ENCODE results near the gene NAV3.

The NAV3 gene, protein sequence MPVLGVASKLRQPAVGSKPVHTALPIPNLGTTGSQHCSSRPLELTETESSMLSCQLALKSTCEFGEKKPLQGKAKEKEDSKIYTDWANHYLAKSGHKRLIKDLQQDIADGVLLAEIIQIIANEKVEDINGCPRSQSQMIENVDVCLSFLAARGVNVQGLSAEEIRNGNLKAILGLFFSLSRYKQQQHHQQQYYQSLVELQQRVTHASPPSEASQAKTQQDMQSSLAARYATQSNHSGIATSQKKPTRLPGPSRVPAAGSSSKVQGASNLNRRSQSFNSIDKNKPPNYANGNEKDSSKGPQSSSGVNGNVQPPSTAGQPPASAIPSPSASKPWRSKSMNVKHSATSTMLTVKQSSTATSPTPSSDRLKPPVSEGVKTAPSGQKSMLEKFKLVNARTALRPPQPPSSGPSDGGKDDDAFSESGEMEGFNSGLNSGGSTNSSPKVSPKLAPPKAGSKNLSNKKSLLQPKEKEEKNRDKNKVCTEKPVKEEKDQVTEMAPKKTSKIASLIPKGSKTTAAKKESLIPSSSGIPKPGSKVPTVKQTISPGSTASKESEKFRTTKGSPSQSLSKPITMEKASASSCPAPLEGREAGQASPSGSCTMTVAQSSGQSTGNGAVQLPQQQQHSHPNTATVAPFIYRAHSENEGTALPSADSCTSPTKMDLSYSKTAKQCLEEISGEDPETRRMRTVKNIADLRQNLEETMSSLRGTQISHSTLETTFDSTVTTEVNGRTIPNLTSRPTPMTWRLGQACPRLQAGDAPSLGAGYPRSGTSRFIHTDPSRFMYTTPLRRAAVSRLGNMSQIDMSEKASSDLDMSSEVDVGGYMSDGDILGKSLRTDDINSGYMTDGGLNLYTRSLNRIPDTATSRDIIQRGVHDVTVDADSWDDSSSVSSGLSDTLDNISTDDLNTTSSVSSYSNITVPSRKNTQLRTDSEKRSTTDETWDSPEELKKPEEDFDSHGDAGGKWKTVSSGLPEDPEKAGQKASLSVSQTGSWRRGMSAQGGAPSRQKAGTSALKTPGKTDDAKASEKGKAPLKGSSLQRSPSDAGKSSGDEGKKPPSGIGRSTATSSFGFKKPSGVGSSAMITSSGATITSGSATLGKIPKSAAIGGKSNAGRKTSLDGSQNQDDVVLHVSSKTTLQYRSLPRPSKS (N-terminal part only)

DNA sequence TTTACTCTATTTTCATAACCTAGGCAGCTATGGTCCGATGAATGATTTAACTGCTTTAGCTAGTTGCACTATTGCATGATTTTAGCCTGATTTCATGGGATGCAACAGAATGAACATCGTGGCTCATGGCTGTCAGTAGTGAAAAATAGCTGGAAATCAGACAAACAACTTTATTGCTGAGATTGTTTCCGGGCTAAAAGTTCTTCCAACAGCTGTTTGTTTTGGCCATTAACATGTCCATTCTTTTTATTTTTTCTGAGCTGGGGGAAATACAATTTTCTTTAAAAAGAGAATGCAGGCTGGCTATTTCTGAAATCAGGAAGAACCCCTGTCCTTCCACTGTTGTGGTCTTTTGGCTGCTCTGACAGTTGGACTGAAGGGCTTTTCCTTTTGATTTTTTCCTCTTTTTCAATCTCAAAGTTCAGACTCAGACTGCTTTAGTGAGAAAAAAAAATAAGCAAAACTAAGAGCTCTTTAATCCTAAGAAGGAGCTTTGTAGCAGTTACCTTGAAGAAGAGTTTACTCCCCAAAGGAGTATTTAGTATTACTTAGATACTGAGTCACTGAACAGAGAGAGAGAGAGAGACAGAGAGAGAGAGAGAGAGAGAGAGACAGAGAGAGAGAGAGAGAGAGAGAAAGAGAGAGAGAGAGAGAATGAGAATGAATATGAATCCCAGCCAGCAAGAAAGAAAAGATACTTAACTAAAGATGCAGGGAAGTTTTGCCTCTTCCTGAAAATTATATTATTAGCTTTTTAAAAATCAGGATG is at the start of gene NAV3:
Gene NAV3, plus strand, starts transcription at position 312 of the 769 bp plus-strand sequence. CDS start 568 bp downstream, outside the sequence.
- DNase-seq: no peak

DNA sequence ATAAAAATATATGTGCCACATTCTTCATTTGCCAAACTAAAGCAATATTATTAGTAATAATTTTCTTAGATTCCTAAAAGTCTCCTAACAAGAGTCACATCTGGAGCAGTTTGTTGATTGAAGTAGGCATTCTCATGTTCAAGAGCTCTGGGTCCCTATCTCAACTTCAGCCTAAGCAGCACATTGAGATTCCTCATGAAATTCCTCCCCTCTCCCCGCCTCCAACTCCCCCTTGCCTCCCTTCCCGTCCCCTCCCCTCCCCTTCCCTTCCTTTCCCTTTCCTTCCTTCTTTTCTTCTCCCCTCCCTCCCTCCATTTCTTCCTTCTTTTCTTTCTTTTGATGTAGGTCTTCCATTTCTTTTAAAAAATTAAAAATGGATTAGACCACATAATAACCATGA is 48.7 kb upstream of the NAV3 start:
- DNase-seq: no peak

DNA sequence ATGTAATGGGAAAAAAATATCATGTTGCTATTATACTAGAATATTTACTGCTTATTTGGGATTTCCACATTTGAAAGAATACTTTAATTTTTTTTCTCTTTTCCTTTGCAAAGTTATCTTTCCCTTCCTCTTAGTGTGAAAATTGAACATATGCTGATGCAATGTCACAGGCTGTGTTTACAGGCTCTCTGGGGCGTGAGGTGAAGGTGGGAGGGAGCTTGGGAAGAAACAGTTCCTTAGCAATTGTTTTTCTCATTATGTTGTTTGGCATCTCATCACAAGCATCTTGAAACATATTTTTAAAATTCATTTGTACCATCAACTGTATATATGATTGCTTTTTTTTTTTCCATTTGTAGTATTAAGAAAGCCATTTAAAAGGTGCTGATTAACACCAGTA is 47.9 kb upstream of the NAV3 start:
- DNase-seq: no peak

DNA sequence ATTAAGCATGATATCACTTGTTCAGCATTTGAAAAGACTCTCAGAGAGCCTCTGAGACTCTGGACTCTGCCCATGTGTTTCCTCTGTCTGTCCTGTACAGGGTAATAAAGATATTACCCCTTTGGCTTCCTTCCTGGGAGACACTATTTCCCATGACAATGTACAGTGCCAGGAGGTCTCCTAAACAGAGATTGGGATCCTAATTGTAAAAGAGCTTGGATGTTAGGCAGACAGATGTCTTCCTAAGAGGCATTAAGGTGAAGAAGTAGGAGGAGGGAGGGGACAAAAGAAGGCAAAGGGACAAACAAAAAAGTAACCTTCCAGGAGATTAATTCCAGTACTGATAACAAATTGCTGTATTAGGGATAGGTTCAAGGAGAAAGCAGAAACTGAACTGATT is 45.5 kb upstream of the NAV3 start:
- no peak for DNase-seq

DNA sequence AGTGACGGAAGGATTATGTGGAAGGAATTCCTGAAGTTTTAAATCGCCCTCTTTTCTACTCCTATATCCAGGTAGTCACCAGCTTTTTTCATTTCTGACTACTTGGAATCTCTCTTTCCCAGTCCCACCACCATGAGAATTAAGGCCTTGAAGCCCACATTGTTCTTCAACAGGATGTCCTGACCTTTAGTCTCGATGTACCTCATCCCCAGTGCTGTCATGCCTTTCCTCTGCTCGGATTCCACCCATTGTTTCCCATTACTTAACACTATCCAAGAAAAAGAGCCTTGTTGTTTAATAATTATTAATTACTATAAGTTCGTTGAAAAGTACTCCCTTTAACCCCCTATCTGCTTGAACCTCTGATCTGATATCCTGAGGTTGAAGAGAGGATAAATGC is 44.0 kb upstream of the NAV3 start:
- DNase-seq: no peak

DNA sequence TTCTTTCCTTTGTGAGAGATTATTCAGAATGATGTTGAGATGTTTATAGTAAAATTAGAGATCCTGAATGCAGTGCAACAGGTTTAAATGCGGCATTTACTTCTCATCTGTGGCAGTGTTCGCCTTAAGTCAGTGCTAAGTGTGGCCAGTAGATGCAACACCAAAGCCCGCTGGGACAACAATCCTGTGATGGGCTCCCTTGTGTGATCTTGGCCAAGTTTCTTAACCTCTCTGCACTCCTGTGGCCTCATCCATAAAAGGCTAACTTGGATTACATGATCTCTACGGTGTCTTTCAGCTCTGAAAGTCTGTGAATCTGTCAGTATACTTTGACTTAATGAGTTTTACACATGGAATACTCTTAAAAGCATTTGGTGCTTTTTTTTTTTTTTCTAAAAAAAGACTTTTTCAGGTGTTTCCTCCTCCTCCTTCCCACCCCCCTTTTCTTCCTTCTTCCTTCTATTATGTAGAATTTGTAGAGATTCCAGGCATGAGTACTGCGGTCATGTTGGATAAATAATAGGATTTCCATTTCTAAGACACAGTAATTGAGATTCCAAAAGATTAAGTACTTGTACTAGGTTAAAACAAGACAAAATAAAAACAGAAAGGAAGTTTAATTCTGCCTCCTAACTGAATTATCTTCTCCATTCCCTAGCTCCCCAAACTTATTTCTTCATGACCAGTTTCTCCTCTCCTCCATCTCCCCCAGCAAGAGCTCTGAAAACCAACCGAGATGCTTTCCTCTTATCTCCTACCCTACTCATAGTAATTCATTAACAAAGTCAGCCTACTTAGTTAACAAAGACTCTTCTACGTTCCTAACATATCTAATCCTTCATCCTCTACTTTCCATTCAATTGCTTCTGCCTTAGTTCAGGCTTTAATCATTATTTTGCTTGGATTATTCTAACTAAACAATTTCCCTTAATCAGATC is 42.2 kb upstream of the NAV3 start:
- DNase-seq: no peak

DNA sequence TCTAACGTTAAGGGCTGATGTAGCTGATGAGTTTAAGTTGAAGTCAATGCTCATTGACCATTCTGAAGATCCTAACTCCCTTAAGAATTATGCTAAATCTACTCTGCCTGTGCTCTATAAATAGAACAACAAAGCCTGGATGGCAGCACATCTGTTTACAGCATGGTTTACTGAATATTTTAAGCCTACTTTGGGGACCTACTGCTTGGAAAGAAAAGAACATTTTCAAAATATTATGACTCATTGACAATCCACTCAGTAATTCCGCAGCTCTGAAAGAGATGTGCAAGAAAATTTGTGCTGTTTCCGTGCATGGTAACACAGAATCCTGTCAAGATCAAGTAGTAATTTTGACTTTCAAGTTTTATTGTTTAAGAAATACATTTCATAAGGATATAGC is 35.0 kb upstream of the NAV3 start:
- DNase-seq: no peak

DNA sequence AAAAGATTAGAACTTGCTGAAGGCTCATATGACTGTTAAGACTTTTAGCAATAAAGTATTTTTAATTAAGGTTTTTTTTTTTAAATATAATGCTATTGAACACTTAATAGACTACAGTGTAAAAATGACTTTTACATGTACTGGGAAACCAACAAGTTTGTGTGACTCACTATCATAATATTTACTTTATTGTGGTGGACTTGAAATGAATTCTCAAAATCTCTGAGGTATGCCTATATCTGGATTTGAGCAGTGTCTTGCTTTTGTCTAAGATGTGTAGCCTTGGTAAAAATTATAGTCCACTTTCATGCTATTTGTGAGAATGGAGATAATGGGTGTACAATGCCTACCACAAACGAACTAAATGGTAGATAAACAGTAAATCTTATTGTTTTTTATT is 33.9 kb upstream of the NAV3 start:
- no peak for DNase-seq

DNA sequence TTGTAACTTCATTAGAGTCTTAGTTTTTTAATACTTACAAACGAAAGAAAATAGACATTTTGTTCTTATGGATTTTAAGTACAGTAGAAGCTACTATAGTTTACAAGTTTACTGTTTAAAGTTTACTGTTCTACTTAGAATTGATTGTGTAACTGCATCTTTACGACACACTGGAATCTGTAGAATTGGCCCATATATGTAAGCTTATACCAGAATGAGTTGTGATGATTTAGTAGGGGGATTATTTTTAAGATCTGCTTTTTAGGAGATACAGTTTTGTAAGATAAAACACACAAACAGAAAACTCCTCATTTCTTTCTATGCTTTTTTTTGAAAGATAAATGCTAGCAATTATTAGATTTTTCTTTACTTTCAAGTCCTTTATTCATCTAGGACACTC is 30.2 kb upstream of the NAV3 start:
- no peak for DNase-seq

DNA sequence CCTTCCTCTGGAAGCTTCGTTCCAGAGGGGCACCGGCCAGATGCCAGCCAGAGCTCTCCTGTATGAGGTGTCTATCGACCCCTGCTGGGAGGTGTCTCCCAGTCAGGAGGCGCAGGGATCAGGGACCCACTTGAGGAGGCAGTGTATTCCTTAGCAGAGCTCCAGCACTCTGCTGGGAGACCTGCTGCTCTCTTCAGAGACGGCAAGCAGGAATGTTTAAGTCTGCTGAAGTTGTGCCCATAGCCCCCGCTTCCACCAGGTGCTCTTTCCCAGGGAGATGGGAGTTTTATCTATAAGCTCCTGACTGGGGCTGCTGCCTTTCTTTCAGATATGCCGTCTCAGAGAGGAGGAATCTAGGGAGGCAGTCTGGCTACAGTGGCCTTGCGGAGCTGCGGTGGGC is 22.2 kb upstream of the NAV3 start:
- DNase-seq: no peak

DNA sequence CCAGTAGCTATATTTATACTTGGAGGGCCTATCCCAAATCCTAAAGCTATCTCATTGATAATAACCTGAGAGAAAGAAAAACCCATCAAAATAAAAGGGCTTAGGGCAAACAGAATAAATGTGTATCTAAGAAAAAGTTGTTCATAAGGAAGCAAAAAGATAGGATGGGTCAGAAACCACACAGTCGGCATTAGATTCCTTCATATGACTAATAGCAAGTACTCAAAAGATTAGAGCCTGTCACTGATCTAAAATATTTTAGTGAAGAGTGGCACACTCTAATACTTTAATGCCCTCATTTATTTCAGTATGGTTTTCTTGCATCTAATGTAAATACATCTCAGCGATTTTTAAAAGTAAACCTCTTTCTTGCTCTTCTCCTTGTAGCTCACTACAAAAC is 17.1 kb upstream of the NAV3 start:
- no peak for DNase-seq

DNA sequence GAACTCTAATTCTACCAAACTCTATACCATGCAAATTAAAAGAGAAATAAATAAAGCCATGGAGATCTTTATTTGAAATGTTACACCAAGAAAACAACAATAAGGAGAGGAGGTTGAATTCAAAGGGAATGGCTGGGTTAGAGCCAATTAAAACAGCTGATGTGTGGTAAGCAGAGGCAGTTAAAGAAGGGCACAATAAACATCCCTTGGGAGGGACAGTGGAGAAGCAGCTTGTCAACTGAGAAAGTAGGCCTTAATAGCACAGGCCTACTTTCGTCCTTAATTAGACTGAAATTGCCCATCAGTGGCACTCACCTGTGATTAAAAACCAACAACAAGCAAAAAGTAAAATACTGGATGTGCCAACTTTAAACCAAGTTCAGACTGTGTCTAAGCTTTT is 16.3 kb upstream of the NAV3 start:
- peak; percentile 49 for DNase-seq

DNA sequence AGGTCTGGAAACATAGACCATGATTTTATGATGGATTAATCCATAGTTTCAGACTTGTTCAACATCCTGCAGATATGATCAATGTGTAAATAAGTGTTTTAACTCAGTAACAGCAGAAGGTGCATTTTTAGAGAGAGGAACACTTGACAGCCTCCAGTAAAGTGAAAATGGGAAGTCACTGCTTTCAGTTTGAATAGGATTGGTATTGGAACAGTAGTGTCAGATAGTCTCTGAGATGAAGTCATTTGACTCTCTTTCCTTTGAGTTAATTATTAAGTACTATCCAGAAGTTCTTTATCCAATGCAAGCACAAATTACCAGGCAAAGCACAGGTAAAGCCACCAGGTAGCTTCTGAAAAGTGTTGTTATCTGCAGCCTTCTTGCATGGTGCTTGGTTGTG is 14.5 kb upstream of the NAV3 start:
- DNase-seq: no peak

DNA sequence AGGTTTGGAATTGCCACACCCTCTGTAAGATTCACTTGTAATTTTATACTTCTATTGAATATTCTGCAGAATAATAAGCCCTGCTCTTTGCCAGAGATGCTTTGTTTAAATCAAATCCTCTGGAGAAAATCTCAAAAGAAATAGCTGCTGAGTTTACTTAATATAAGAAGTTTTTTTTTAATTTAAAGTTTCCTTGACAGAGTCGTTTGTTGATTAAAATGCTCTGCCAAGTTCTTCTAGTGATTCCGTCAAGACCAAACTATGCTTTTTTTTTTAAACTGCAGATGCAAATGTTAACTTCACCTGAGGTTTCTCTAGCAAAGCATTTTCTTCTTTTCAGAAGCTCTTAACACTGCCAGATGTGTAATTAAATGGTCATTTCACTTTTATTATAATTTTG is 13.4 kb upstream of the NAV3 start:
- DNase-seq: no peak

DNA sequence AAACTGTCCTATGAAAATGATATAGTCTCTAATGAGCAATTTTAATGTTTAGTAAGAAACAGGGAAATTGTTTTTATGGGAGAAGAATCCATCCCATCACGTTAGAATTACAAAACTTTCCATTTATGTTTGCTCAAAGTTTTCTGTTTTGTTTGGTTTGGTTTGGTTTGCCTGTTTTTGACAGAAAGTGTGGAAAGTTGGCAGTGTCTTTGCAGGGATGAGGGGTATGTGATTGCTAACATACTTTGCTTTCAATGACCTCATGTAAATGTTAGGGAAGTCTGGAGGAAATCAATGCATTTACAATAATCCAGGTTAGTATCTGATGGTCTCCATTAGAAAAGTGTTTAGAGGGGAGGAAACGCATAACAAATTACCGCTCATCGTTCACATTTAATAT is 12.3 kb upstream of the NAV3 start:
- no peak for DNase-seq

DNA sequence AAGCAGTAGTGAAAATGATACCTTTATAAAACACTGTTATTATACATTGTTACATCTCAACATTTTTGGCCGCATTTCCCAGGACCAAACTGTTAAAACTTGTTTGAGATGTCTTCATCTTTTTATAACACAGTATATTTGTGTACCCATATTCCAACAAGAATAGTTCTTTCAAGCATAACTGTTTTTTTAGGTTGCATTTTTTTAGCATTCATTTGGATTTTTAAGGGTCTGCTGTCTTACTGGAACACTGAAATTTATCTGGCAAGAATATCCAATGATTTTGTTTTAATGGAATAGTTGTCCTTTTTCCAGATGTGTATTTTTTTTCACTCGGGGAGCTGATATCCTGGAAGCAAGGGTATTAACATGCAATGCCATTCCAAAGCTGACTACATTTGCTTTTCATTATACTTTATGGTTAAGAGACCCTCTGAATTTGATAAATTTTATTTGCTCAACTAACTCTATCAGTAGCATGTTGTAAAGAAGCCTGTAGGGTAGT is 8.9 kb upstream of the NAV3 start:
- no peak for DNase-seq

DNA sequence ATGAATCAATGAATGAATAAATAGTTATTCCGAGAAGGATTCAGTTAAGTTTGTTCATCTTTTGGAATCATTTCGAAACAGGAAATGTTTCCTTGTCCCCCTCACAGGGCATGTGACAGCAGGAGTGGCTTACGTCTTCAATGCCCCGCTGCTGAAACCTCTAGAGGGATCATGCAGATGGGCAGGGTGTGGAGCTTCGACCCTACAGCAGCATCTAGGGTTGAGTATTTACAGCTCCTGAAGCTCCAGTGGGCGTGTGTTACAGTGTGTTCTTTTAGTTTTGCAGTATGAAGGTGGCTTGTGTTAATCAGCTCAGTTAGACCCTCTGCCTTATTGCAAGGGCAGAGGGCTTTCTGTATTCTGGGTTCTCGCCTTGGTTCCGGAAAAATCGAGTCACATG is 2.6 kb downstream of the NAV3 start:
- DNase-seq: no peak

DNA sequence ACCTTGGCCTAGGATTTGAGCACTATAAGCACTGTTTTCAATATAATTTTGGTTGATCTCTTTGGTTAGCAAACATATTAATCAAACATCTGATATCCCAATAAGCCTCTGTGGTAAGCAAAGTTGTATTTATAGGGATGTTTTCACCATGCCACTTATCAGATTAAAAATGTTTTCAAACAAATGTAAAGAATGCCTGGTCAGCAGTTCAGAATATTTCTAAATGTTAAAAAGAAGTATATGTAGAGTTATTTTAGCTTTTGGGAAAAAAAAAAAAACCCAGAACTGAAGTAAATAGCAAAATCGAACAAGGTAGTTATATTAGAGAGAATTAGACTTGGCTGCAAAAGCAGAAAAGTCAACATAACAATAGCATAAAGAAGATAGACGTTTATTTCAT is 3.9 kb downstream of the NAV3 start:
- DNase-seq: no peak

DNA sequence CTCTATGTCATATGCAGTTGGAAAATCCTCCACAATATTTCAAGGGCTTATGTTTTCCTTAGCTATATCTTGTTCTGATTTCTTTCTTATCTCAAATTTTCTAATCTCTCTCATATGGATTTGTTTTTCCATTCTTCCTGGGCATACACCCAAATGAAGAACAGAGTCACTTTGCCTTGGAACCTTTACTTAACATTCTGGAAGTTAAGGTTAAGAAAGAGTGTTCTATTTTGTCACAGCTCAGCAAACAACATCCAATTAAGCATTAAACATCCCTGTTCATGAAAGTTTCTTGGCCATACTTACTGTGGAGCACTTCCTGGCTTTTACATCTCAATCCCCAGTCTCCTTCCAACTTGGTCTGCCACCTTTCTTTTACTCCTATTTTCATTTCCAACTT is 5.3 kb downstream of the NAV3 start:
- no peak for DNase-seq

DNA sequence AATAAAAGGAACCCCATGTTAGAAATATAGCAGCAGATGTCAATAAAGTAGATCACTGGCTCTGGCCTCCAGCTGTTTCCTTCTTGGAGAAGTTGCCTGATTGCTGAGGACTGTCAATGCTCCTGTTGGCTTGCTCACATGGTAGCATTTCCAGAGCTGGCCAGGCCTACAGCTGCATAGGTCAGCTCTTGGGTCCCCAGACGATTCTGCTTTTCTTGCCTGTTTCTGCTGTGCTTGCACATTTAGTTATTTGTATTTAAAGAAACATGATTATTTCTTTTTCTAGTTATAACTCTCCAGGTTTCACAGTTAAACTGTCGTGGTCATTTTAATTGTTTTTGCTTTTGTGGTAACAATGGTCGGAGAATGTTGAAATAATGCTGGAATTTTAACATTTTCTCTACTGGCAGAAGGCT is 7.2 kb downstream of the NAV3 start:
- no peak for DNase-seq

DNA sequence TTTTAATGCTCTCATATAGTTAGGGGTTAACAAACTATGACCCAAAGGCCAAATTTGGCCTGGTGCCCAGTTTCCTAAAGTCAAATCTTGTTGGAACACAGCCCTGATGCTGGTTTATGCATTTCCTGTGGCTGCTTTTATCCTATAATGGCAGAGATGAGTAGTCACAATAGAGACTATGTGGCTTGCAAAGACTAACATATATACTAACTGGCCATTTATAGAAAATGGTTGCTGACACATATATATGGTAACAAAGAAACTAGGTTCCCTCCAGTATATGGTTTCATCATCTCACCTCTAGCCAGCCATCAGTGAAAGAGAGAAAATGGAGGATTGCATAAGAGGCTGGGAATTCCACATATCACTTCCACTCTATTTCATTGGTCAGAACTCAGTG is 10.8 kb downstream of the NAV3 start:
- DNase-seq: no peak

DNA sequence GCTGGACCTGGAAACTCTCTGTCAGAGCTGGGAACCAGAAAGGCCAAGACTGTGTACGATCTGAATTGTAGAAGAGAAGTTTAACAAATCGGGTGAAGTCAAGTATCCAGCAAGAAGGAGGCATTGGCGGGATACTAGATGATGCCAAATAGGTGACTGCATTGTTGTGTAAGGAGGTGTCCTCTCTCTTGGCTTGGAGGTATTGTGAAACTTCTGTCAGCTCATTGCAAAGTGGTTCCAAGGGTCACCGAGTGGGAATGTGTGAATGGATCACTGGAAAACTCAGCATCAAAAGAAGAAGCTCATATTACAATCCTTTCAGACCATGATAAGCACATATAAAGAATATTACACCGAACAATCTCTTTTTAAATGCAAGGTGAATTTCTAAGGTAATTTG is 11.7 kb downstream of the NAV3 start:
- DNase-seq: no peak
